GM19238 (cell line): ENCODE measurements around the gene CAVIN2.

Source experiments
- DNase-seq: peaks from one replicate; pipeline ENCODE4 v3.0.0; 2011; ENCODE audit warnings: low spot score; ENCODE audit not compliant: insufficient read length

Gene CAVIN2, protein sequence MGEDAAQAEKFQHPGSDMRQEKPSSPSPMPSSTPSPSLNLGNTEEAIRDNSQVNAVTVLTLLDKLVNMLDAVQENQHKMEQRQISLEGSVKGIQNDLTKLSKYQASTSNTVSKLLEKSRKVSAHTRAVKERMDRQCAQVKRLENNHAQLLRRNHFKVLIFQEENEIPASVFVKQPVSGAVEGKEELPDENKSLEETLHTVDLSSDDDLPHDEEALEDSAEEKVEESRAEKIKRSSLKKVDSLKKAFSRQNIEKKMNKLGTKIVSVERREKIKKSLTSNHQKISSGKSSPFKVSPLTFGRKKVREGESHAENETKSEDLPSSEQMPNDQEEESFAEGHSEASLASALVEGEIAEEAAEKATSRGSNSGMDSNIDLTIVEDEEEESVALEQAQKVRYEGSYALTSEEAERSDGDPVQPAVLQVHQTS

DNA sequence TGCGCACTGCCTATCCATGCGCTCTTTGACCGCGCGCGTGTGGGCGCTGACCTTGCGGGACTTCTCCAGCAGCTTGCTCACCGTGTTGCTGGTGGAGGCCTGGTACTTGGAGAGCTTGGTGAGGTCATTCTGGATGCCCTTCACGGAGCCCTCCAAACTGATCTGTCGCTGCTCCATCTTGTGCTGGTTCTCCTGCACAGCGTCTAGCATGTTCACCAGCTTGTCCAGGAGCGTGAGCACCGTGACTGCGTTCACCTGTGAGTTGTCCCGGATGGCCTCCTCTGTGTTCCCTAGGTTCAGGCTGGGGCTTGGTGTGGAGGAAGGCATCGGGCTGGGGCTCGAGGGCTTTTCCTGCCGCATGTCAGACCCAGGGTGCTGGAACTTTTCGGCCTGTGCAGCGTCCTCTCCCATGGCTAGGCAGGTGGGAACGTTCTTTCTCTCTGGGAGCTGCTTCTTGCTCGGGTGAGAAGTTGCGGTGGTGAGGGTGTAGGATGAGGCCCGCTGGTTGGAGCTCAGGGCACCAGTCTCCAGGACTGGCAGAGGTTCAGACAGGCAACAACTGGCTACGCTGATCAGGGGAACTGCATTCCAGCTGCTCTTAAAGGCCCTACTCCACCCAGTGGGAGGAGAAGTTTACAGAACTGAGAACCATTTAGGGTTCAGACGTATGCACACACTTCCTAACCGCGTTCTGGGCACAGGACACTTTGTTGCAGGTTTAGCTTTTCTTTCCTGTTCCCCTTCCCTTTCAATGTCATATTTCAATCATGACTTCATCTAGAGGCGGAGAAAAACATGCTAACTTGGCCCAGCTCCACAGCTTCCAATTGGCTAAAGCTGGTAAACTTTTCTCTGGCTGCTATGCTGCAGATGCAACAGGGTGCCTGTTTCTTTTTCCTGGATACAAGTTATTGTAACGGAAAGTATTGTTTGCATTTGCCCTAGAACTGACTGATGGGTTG lies at the start of gene CAVIN2:
Gene CAVIN2, minus strand, starts transcription at position 574 of the 962 bp plus-strand sequence. Its CDS starts 163 bp downstream, at position 411.
- DNase-seq = no peak

DNA sequence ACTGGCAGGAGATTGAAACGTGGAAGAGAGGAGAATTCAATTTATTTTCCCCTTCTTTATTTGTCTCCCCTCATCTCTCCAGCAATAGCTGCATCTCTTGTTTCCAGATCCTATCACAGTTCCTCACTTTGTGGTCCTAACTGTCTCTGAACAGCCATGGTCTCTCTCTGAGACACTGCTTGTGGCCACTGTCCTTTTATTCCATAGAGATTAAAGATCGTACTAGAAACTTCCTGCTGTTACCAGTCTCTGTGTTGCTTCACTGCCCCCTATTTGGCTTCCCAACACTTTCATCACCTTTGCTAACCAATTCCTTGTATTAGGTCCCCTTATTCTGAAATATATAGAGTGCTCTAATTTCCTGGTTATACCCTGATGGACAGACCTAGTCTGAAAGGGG lies 48.9 kb upstream of the CAVIN2 start:
- DNase-seq = no peak

DNA sequence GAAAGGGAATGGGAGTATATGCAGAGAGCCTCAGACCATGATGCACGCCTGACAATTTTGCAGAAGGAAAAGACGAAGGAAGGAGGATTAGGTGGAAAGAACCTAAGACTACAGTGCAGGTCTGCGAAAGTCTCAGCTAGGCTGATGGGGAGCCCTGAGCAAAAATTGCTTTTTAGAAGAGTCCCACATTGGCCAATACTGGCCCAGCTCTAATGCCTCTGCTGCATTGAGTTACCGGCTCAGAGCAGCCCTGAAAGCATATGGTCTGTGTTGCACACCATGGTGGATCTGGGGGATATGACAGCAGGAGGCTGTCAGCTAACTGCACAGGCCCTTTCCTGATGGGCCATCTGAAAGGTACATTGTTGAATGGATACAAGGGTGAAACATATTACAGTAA lies 48.3 kb upstream of the CAVIN2 start:
- DNase-seq = no peak

DNA sequence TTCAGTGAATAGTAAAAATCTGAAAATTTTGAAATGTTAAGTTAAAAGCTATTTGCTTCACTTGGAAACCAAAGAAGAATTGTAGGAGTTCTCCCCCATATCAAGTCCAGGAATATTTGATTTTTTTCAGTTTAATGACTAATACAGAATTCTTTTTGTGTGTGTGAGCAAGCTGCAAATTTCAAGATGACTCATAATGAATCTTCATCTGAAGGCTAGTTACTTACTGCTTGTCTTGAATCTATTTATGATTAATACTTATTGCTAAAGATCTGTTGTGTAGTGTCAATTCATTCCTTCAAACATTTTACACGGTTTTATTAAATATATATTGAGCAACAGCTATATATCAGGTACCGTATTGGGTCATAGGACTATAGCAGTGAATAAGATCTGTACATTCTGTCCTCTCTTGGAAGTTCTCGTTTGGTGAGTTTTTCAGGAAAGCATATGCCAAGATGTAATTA lies 47.8 kb upstream of the CAVIN2 start:
- DNase-seq = no peak

DNA sequence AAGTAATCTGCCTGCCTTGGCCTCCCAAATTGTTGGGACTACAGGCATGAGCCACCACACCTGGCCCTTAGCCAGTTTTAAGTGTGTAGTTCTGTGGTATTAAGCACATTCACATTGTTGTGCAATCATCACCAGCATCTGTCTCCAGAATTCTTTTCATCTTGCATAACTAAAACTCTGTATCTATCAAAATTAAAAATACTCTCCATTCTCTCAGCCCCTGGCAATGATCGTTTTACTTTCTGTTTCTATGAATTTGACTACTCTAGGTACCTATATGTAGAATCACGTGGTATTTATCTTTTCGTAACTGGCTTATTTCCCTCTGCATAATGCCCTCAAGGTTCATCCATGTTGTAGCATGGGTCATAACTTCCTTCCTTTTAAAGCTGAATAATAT lies 45.5 kb upstream of the CAVIN2 start:
- DNase-seq = no peak

DNA sequence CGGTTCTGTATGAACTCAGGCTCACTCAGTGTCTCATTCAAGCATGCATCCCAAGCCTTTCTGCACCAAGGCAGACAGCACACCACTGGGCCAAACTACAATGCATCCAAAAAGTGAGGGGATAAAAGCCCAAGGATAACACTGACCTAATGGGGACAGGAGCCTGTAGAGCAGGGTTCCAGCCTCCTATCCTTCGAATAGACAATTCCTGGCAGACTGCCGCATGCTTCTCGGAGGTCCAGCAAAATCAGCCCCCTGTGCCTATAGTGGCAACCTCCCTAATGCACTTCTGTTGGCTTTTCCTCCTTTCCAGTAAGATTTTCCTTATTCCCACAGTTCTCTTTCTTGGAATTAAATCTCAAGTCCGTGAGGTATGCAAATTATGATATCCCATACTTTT lies 44.8 kb upstream of the CAVIN2 start:
- DNase-seq = no peak

DNA sequence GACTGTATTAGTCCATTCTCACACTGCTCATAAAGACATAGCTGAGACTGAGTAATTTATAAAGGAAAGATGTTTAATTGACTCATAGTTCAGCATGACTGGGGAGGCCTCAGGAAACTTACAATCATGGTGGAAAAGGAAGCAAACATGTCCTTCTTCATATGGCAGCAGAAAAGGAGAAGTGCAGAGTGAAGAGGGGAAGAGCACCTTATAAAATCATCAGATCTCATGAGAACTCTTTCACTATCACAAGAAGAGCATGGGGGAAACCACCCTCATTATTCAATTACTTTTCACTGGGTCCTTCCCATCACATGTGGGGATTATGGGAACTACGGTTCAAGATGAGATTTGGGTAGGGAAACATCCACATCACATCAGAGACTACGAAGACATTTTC lies 43.0 kb upstream of the CAVIN2 start:
- DNase-seq = no peak

DNA sequence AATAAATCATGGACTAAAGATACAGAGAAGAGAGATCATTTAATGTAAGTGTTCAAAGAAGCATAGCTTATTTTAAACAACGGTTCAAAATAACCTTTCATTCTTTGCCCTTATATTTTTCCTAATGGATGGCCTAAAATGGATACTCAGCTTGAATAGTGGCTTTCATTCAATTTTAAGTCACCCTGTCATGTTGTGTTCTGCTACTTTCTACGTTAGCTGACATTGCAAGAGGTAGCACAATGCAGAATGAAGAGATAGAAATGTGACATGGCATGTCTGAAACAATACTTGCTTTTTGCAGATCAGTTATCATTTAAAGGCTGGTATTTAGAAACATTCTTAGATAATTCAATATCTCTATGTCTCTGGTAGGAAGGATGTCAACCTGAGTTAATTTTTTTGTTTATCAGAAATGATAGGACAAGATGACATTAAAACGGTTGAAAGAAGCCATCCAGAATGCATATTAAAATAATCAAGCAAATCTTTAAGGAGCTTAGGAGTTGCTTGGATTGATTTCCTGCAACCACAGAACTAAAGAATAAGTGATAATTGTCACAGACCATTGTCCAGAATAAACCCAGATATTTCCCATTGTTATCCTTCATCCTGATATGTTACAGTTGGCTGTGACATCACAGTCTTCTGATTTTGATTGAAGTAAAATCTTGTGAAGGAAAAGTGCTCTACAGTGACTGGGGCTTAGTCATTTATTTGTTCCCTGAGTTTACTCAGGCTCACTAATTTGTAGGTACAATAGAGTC lies 41.7 kb upstream of the CAVIN2 start:
- DNase-seq = no peak

DNA sequence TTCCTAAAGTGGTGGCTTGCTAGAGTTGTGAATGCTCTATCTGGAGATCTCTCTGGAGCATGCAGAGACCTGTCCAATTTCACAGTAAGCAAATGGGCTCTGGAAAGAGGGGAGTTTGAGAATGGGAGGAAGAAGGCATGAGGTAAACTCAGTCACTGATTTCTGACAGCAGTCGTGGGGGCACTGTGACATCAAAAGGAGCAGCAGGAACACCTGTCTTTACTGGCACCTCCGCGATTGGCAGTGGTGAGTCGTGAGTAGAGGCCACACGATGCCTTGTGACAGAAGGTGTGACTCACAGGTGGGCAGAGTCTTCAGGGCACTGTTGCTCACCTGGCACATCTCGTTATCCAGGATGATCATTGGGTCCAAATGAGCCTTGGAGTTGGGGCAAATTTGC lies 38.8 kb upstream of the CAVIN2 start:
- no peak for DNase-seq

DNA sequence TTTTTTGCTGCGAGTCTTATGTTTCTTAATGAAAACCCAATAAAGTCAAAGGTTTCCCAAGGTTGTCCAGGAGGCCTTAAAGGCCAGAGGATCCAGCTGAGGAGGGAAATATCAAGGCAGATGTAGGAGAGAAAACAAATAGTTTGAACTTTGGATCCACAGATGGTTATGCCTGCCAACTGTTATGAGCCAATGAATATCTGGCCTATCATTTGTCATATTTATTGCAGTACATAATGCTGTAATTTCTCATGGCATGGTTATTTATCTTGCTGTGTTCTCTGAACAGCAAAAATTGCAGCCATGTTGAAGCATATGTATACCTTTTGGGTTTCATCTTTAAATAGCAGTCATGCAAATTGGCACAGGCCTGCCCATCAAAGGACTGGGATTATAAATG lies 38.2 kb upstream of the CAVIN2 start:
- DNase-seq = no peak

DNA sequence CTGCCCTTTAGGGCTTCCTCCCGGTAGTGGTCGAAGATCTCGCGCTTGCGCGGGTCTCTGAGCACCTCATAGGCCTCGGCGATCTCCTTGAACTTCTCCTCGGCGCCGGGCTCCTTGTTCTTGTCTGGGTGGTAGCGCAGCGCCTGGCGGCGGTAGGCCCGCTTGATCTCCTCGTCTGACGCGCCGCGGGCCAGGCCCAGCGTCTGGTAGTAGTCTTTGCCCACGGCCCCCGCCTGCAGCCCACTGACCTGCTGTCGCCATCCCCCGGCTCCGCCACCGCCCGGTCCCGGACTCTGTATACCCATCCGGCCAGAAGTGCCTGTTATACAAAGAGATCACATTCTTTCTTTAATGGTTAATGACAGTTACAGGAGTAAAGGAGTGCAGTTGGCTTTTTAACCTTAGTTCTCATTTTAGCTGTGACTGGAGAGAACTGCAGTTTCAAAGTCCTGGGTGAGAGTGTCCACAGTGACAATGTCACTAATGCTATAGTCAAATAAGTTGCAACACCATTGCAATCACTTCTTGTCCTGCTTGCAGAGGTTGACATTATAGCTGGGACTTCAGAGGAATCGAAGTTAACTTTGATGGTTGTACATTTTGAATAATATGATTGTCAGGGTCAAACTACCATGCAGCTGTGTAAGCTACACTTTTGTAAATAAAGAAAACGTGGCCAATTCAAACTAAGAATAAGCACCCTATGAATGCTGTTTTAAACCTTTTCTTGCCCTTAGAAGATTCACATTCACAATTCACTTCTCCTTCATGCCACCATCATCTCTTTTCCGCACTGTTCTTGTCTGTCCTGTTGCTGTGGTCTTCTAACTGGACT lies 35.3 kb upstream of the CAVIN2 start:
- no peak for DNase-seq

DNA sequence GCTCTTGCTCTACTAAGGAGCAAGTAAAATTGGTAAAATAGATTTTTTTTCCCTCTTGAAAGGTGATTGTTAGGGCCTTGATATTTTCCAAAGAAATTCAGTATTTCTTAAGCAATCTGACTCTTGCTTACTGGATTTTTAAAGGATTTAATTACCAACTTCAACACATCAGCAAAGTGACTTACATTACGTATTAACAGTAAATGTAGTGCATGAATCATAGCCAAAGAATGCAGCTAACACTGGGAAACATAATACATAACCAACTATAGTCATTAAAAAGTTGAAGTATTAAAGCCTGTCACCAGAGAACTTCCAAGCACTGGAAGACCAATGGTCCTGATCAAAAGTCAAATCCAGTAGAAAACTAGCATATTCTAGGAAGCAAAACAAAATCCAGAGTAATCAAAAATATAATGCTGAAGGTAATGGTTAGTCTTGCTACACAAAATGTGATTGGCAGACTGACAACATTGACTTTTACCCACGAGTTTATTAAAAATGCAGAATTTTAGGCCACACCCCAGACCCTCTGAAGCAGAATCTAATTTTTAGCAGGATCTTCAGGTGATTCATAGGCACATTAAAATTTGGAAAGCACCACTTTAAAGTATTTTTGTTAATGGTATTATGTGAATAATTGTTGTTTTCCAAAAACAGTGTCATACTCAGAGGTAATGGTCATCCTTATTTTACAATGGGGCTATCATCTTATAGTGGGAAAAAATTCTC lies 31.8 kb upstream of the CAVIN2 start:
- no peak for DNase-seq

DNA sequence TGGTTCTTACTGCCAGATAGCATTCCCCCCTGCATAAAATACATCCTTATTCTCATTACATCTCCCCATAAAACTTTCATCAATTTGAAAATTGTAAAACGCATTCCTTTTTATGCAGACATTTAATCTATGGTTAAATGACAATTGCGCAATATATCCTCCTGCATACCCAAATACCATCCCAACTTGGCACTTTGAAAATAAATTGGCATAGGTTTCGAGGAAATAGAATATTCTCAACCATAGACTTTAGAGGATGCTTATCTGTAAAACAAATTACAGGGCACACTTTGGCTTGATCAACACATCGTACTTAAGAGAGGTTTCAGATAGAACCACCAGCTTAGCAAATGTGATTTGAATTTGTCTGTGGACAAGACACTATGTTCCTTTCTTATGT lies 31.0 kb upstream of the CAVIN2 start:
- DNase-seq = no peak

DNA sequence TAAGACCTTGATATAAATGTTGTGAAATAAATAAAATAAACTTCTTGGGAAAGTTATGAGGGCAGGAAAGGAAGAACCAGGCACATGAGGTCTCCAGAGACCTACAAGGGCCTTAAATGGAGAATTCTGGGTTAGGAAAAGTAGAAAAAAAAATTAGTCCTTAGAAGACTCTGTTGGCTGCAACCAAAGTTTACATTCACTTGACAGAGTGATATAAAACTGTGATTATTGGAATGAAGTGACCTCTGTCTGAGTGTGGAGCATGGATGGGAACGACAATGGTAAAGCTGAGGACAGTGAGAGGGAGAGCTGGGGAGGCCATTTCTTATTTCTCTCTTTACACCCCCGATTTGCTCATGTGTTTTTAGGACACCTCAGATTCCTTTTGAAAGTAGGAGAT lies 29.0 kb upstream of the CAVIN2 start:
- DNase-seq = no peak

DNA sequence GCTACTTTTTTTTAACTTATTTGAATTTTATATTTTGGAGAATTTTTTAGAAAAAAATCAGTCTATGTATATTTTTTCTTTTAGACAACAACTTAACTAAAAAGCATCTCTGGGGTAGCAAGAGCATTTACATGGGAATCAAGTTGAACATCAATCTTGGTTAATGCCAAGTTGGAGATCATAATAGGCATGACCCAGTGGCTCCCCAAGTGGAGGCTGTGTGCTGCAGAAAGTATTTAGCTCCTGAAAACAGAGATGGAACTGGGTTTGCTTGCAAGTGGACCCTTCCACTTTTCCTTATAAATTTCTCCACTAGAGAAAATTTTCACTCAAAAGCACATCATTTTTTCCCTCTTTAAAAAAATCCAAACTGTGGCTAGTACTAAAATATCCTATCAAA lies 23.9 kb upstream of the CAVIN2 start:
- no peak for DNase-seq

DNA sequence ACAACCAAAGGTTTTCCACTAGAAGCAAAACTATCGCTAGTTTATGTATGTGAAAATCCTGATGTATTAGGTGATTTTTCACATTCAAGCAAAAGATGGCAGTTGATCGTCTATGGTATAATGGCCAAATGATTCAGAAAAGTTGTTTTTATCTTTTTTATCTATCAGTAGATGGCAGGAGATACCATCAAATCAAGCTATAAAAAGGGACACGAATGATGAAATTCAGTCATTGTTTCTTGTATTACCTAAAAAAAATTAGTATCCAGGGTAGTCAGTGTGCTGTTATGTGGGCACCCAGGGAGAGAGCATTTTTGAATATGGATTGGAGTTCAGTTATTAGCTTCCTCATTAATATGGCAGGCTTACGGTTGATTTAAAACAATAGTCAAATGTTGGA lies 22.9 kb upstream of the CAVIN2 start:
- DNase-seq = no peak

DNA sequence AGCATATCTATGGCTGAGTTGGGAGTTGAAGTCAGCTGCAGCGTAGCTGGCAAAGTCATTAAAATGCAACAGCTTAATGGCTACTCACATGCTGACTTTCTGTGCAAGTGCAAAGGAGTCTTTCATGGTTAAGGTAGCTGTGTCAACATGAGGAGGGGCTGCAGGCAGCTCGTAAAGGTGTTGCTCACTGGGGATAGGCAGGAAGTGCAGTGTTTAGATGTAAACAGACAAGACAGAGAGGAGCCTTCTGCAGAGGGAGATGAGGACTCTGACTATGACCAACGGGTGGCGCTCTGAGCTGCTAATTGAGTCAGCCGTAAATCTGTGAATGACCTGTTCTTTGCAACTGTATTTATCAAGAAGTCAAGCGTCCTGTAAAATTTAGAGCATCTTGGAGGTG lies 22.3 kb upstream of the CAVIN2 start:
- DNase-seq = no peak

DNA sequence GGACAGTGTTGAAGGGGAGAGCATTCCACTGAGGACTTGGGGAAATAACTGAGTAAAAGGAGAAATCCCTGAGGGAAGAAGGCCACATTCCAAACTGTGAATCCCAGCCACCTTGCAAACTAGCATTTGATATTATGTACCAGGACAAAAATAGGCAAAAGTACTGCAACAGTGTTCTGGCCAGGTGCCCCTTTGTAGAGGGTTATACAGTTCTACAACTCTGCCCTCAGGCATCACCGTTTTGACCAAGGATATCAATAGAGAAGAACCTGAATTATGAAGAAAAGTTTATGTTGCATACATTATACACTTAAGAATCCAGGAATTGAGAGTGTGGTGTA lies 20.6 kb upstream of the CAVIN2 start:
- DNase-seq = no peak

DNA sequence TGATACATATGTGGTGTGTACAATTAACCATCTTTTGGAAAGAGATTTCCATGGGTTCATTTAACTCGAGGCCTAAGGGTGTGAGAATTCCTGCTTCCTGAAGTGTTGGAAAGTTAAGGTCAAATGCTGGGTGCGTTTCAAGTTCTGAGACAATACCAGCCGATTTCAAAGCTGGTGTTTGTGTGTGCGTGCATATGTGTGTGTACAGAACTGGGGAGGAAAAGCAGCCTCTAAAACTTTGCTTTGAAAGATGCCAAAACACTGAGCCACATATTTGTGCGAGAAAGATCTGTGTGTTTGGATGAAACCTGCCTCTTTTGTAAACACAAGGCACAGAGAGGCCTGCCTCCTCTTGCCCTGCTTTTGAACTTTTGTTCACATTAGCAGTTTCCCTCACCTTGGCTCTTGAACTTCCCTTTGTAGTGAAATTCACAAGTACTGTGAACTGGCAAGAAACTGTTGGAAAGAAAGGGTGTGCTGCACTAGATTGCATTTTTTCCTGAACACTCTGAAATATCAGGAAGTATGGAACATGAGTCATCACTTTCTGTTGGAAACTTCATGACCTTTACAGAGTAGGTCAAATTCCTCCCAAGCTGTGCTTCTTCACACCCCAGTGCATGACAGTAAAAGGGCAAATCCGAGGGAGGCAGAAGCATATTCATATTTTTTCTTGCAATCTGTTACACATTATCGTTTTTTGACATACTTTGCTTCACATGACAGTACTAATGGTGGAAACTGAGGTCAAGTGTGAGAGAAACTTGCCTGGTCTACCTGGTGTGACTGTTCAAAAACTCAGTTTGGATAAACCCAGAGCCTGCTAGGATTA lies 20.0 kb upstream of the CAVIN2 start:
- DNase-seq = no peak
